ENCODE results near the gene CCND1. TPM values are rescaled to one million over a fixed set of nuclear protein-coding genes. Genes with fewer than 3 reads are reported as not detected.

The CCND1 gene
- total and polyA plus RNA-seq, 9 of the 15 experiments (the other 6 are each of a cell fraction or from before 2014, with no cell fraction given), result 0.04 to 23.3 (median 3.8) TPM

DNA sequence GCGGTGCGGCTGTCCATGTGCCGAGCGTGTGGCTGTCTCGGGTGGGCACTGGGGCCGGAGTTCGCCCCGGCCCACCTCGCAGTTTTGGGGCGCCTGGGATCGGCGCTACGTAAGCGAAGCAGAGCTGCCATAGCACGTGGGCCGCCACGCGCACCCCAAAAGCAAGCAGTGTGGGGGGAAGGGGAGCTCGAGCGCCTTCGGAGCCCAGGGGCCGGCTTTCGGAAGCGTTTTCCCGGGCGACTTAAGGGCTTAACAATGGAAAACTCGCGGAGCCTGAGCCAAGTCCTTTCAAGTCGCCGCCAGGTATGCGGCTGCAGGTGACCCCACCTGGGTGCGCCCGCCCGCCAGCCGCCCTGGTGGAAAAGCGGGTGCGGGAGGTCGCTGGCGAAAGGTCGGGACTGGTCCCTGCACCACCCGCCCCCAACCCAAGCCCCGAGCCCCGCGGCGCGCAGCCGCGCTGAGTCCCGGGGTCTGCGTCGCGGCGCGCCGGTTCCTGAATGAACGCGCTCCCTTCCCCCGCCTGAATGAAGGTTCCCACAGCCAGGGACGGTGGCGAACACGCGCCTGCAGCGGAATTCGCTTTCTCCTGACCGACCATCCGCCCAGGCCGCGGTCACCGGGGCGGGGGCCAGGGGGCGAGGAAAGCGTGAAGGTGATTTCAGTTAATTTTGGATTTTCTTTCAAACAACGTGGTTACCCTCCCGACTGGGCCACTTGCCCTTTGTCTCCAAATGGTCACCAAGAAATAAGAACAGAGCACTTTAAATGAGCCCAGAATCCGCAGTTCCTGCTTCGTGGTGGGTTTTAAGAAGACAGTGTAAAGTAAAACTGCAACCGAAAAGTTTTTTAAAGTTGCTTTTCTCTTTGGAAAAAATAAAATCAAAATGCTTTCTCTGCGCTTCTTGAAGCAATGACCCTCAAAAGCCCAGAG lies 2.8 kb upstream of the CCND1 start:
- TF ChIP-seq, protein P1, sequence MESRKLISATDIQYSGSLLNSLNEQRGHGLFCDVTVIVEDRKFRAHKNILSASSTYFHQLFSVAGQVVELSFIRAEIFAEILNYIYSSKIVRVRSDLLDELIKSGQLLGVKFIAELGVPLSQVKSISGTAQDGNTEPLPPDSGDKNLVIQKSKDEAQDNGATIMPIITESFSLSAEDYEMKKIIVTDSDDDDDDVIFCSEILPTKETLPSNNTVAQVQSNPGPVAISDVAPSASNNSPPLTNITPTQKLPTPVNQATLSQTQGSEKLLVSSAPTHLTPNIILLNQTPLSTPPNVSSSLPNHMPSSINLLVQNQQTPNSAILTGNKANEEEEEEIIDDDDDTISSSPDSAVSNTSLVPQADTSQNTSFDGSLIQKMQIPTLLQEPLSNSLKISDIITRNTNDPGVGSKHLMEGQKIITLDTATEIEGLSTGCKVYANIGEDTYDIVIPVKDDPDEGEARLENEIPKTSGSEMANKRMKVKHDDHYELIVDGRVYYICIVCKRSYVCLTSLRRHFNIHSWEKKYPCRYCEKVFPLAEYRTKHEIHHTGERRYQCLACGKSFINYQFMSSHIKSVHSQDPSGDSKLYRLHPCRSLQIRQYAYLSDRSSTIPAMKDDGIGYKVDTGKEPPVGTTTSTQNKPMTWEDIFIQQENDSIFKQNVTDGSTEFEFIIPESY (CRISPR knock-in tag; IDR thresholded peaks at IDR 0.05), result peak; percentile 58; the same call in 1 of the 2 replicates
- TF ChIP-seq, protein P2, sequence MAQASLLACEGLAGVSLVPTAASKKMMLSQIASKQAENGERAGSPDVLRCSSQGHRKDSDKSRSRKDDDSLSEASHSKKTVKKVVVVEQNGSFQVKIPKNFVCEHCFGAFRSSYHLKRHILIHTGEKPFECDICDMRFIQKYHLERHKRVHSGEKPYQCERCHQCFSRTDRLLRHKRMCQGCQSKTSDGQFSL (CRISPR knock-in tag; IDR thresholded peaks at IDR 0.05), result 0 out of 2 replicates have a peak, but pooled peaks have one; percentile 38
- TF ChIP-seq, protein P2 (tag; IDR thresholded peaks at IDR 0.05), result no peak
- TF ChIP-seq PCBP1 (IDR thresholded peaks at IDR 0.05; ENCODE audit: low read depth, low read length, poor library complexity, severe bottlenecking), result peak; percentile 65
- TF ChIP-seq, protein P3, sequence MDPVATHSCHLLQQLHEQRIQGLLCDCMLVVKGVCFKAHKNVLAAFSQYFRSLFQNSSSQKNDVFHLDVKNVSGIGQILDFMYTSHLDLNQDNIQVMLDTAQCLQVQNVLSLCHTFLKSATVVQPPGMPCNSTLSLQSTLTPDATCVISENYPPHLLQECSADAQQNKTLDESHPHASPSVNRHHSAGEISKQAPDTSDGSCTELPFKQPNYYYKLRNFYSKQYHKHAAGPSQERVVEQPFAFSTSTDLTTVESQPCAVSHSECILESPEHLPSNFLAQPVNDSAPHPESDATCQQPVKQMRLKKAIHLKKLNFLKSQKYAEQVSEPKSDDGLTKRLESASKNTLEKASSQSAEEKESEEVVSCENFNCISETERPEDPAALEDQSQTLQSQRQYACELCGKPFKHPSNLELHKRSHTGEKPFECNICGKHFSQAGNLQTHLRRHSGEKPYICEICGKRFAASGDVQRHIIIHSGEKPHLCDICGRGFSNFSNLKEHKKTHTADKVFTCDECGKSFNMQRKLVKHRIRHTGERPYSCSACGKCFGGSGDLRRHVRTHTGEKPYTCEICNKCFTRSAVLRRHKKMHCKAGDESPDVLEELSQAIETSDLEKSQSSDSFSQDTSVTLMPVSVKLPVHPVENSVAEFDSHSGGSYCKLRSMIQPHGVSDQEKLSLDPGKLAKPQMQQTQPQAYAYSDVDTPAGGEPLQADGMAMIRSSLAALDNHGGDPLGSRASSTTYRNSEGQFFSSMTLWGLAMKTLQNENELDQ (CRISPR knock-in tag; IDR thresholded peaks at IDR 0.05; ENCODE audit: borderline replicate concordance), result no peak
- Histone ChIP-seq H3K4me3 (peak overlapping the region; percentile 36; the same call in 1 of the 2 replicates), H3K4me1 (replicated peaks in 1 of 2; ENCODE audit: control insufficient read depth in 2 of 2, insufficient read depth in 2 of 2, low read length in 2 of 2) (peaks cover 4 to 49% of the 10 kb centered on the region in 2 experiments; a peak in 3 of 5 replicates)

More for the DNA sequence above, 2.8 kb upstream of the CCND1 start:
- ChIA-PET POLR2A (no interaction called here), CTCF (ENCODE audit: low intra/inter-chr PET ratio) (no interaction called here)
- WGBS (ENCODE audit: insufficient coverage, low coverage, missing lambda C conversion rate), result 55% methylated on average over 41 of the region's 78 CpGs
- in situ Hi-C loops (cut with MboI), result no loop called here
- BruUV-seq (replicated peaks), result no TSS peak
- FAIRE-seq (no peak), ATAC-seq (no peak), DNase-seq (ENCODE audit: extremely low read depth in 1 of 4, low spot score in 3 of 4) (no peak)
- Histone ChIP-seq H3K79me2 (ENCODE audit: control insufficient read depth, insufficient read depth, low read length) (peaks cover 4% of the 10 kb centered on the region; the same call in 1 of the 3 replicates), H3K9me1 (ENCODE audit: control insufficient read depth, insufficient read depth, low read length) (no peaks in the 10 kb centered on the region), H2AFZ (ENCODE audit: low read depth, low read length) (0 out of 2 replicates have a peak overlapping the region, but pooled peaks have one; percentile 39), H3K36me3 (ENCODE audit: control insufficient read depth, insufficient read depth, low read length) (no peaks in the 10 kb centered on the region), H4K20me1 (replicated peaks; ENCODE audit: control insufficient read depth, insufficient read depth, low read length) (no peaks in the 10 kb centered on the region; the same call in 1 of the 2 replicates), H3K9ac (ENCODE audit: insufficient read depth in 1 of 2, low read depth in 2 of 2, low read length in 2 of 2) (no peak overlapping the region), H3K27ac (ENCODE audit: extremely low read depth, low read depth, low read length) (no peak overlapping the region), H3K4me2 (ENCODE audit: insufficient read depth, low read length) (no peak overlapping the region), H3K27me3 (ENCODE audit: control insufficient read depth in 2 of 2, insufficient read depth in 2 of 2, low read length in 2 of 2) (peaks cover 13 to 20% of the 10 kb centered on the region in 2 experiments), H3K9me3 (replicated peaks; ENCODE audit: control insufficient read depth, insufficient read depth, low read depth, low read length) (no peaks in the 10 kb centered on the region)
- intact Hi-C loops (cut with micrococcal nuclease), result no loop called here
